Pancreas (tissue), 10 donors: Measurements from ENCODE around the gene SPTLC3. TPM values are rescaled to one million over a fixed set of nuclear protein-coding genes. Genes with fewer than 3 reads are reported as not detected.

Experiments used
- ATAC-seq, 4 donors: fragments of 200-7000 bp; cut with Tn5 transposase; one replicate each; pipeline versions ENCODE4 v1.8.0 to v1.9.1; 2020; ENCODE audit warnings: mild to moderate bottlenecking in 4 of 4, moderate library complexity in 4 of 4
- DNase-seq, 6 donors: peaks; one replicate each; pipeline ENCODE4 v3.0.0-alpha.2; 2020
- FAIRE-seq: peaks from 2 replicates; lab custom pipeline; 2012; peaks lifted over from hg19 to GRCh38; lab: Jason Lieb, UNC
- H3K27ac ChIP-seq, 4 donors: fragments of 200-600 bp; sonication (generic); 1 replicate in 3 of 4; 2 replicates in 1 of 4; pipeline versions ENCODE4 v1.5.0 to v1.8.0; 2020
- H3K27me3 ChIP-seq, 4 donors: fragments of 200-600 bp; one replicate each; pipeline ENCODE4 v1.8.0; 2021
- H3K36me3 ChIP-seq, 3 donors: fragments of 200-600 bp; sonication (generic) in 1 of 3; one replicate each; pipeline versions ENCODE4 v1.5.0 to v1.8.0; 2020 to 2021
- H3K4me1 ChIP-seq, 3 donors: fragments of 200-600 bp; one replicate each; pipeline ENCODE4 v1.8.0; 2021
- H3K4me3 ChIP-seq, 4 donors: fragments of 200-600 bp; sonication (generic) in 2 of 4; one replicate each; pipeline versions ENCODE4 v1.5.0 to v1.8.0; 2020 to 2021
- H3K9me3 ChIP-seq, 4 donors: fragments of 200-600 bp; one replicate each; pipeline ENCODE4 v1.8.0; 2021
- CTCF ChIP-seq, 4 donors: fragments of 200-600 bp; sonication (generic) in 3 of 4; IDR thresholded peaks; one replicate each; pipeline versions ENCODE4 v1.5.0 to v1.8.0; 2021; ENCODE audit warnings: antibody characterized with exemption in 4 of 4
- WGBS, 2 donors: extraction: QIAGEN DNeasy Blood & Tissue Kit; methylation state at CpG; one replicate each; pipeline ENCODE4 v1.1.7; 2013; 5-methylcytosine and 5-hydroxymethylcytosine counted together
- intact Hi-C, 3 donors: fragments of 100-400 bp; cut with DNase I; formaldehyde crosslinking; loops; one replicate each; pipeline versions ENCODE4 v1.11.1 to v1.14.2; 2022
- polyA plus RNA-seq, 2 donors: library from polyadenylated mRNA; stranded (reverse); fragments of 200-250 nt; gene quantifications; one replicate each; pipeline ENCODE4 v1.2.3, GENCODE V29; 2013
- total RNA-seq, 6 donors: library from RNA; stranded (reverse); fragmentation: NEBNext Ultra II Directional in 4 of 6; extraction: Animal tissue kit (Norgen Biotek cat#: 25700) in 4 of 6; gene quantifications; one replicate each; pipeline versions ENCODE4 v1.2.1 to v1.2.4, GENCODE V29; 2021 to 2023
- donor health status: healthy with polysubstance abuse.
- donor health status: DM: no; HTN: no; CAD: no; lungs with moderate emphysema.
- donor health status: DM: no; HTN: no; CAD: no.
- donor health status: control.
- donor health status: control.
- donor health status: Bipolar disorder and iron deficiency.
- donor health status: DM: yes; HTN: yes; CAD: no.
- donor health status: DM: no; HTN: no; CAD: no.
- donor health status: DM: no; HTN: no; CAD: no.
- donor health status: DM: yes; HTN: yes; CAD: no.

Gene SPTLC3
- total RNA-seq (1 to 10 TPM; 2.6 to 9.3 (median 5.5) TPM), polyA plus RNA-seq (1 to 10 TPM; 1.5 TPM)

- Histone ChIP-seq H3K27me3 (no peaks in the 10 kb centered on the region), H3K4me3 (peak within 1 kb of the TSS; percentile 12 to 49 (median 25)), H3K27ac (peak within 1 kb of the TSS; percentile 49 to 85 (median 68)), H3K4me1 (peaks cover 5 to 9% (median 5%) of the 10 kb centered on the region in 3 donors), H3K9me3 (no peaks in the 10 kb centered on the region), H3K36me3 (no peaks in the 10 kb centered on the region)
- ATAC-seq (peak; percentile 91 to 92 (median 92)), DNase-seq (peak; percentile 31 to 61 (median 50)), FAIRE-seq (no peak)
- WGBS, 2 donors = 0 to 1% methylated on average over 9 of the region's 9 CpGs
- intact Hi-C loops = no loop called here
- TF ChIP-seq CTCF (IDR thresholded peaks at IDR 0.05) = no peak
These were observed at the start of gene SPTLC3 for GRCh38 chr20:13008761-13009681. Gene SPTLC3 (plus strand): TSS chr20:13008972. CDS start chr20:13009268, 296 bp downstream.

- H3K27me3 ChIP-seq = no peaks in the 10 kb centered on the region
- FAIRE-seq (no peak), ATAC-seq (no peak), DNase-seq (no peak)
- H3K27ac ChIP-seq = no peak overlapping the region
- no peaks in the 10 kb centered on the region for H3K9me3 ChIP-seq
- H3K36me3 ChIP-seq = no peaks in the 10 kb centered on the region
- 82 to 90% methylated on average over 4 of the region's 4 CpGs for WGBS, 2 donors
- intact Hi-C loops = no loop called here
- H3K4me1 ChIP-seq = no peaks in the 10 kb centered on the region
- no peak for TF ChIP-seq CTCF (IDR thresholded peaks at IDR 0.05)
- H3K4me3 ChIP-seq = no peak overlapping the region
These were observed 47.0 kb upstream of the SPTLC3 start for GRCh38 chr20:12961725-12962124.

GRCh38 chr20:12962895-12963294, 45.9 kb upstream of the SPTLC3 start:
- intact Hi-C loops = no loop called here
- WGBS, 2 donors = 54 to 57% methylated on average over 2 of the region's 2 CpGs
- no peak for TF ChIP-seq CTCF (IDR thresholded peaks at IDR 0.05)
- H3K27me3 ChIP-seq = no peaks in the 10 kb centered on the region
- no peak for ATAC-seq
- FAIRE-seq = no peak
- no peak for DNase-seq
- no peak overlapping the region for H3K27ac ChIP-seq
- H3K4me3 ChIP-seq = no peak overlapping the region
- H3K4me1 ChIP-seq = no peaks in the 10 kb centered on the region
- no peaks in the 10 kb centered on the region for H3K9me3 ChIP-seq
- no peaks in the 10 kb centered on the region for H3K36me3 ChIP-seq

GRCh38 chr20:12963416-12963815, 45.4 kb upstream of the SPTLC3 start:
- no peak overlapping the region for H3K4me3 ChIP-seq
- FAIRE-seq (no peak), DNase-seq (no peak), ATAC-seq (no peak)
- H3K27me3 ChIP-seq = no peaks in the 10 kb centered on the region
- TF ChIP-seq CTCF (IDR thresholded peaks at IDR 0.05) = no peak
- no peaks in the 10 kb centered on the region for H3K36me3 ChIP-seq
- WGBS, 2 donors = 54 to 61% methylated on average over 3 of the region's 3 CpGs
- H3K27ac ChIP-seq = no peak overlapping the region
- no peaks in the 10 kb centered on the region for H3K4me1 ChIP-seq
- H3K9me3 ChIP-seq = no peaks in the 10 kb centered on the region
- intact Hi-C loops = no loop called here
